CD4-positive, alpha-beta memory T cell (primary cell): ENCODE results near the gene DUSP15. TPM values are rescaled to one million over a fixed set of nuclear protein-coding genes. Genes with fewer than 3 reads are reported as not detected.
A peak's percentile ranks its signal among the peaks of the same experiment; 100 is the strongest.

ENCODE experiments used
- CTCF ChIA-PET: fragments of 350-600 bp; sonication (Branson Sonifier 250); formaldehyde crosslinking; loops from one replicate; lab custom pipeline; 2021; ENCODE audit warnings: inconsistent platforms; ENCODE audit not compliant: partially characterized antibody; lab: Charles Lee
- POLR2A ChIA-PET: fragments of 350-600 bp; sonication (Branson Sonifier 250); formaldehyde crosslinking; loops from one replicate; lab custom pipeline; 2021; ENCODE audit not compliant: partially characterized antibody; lab: Charles Lee
- DNase-seq, 5 donors: peaks; one replicate each; pipeline versions ENCODE4 v3.0.0 to v3.0.0-alpha.2; 2020 to 2022; ENCODE audit warnings: mixed read lengths in 1 of 5
- H3K27ac ChIP-seq: one replicate; pipeline ENCODE4 v1.7.0; 2013; ENCODE audit warnings: low read depth, low read length
- H3K27me3 ChIP-seq: 2 replicates; pipeline ENCODE4 v1.7.0; 2013; ENCODE audit warnings: mild to moderate bottlenecking, low read length, moderate library complexity; ENCODE audit not compliant: insufficient read depth
- H3K36me3 ChIP-seq: 2 replicates; pipeline ENCODE4 v1.7.0; 2013; ENCODE audit warnings: mild to moderate bottlenecking, low read length, moderate library complexity; ENCODE audit not compliant: insufficient read depth
- H3K4me1 ChIP-seq: 2 replicates; pipeline ENCODE4 v1.7.0; 2013; ENCODE audit warnings: mild to moderate bottlenecking, low read length, moderate library complexity; ENCODE audit not compliant: insufficient read depth
- H3K4me3 ChIP-seq, 2 donors: one replicate each; pipeline ENCODE4 v1.7.0; 2013; ENCODE audit warnings: low read length in 2 of 2, mild to moderate bottlenecking in 1 of 2
- H3K9me3 ChIP-seq, 2 donors: one replicate each; pipeline ENCODE4 v1.7.0; 2013; ENCODE audit warnings: low read length in 2 of 2, control low read depth in 1 of 2; ENCODE audit not compliant: control insufficient read depth in 1 of 2
- H3K27ac Mint-ChIP-seq, 7 donors: one replicate each; pipeline ENCODE4 v1.8.0; 2020 to 2021; ENCODE audit warnings: mixed read lengths in 7 of 7, mild to moderate bottlenecking in 6 of 7, inconsistent platforms in 3 of 7, moderate library complexity in 3 of 7
- H3K27me3 Mint-ChIP-seq, 2 donors: one replicate each; pipeline ENCODE4 v1.8.0; 2020 to 2021; ENCODE audit warnings: mixed read lengths in 2 of 2
- H3K36me3 Mint-ChIP-seq, 2 donors: one replicate each; pipeline ENCODE4 v1.8.0; 2020 to 2021; ENCODE audit warnings: mixed read lengths in 2 of 2, inconsistent platforms in 1 of 2, mild to moderate bottlenecking in 1 of 2
- H3K4me1 Mint-ChIP-seq, 4 donors: one replicate each; pipeline ENCODE4 v1.8.0; 2020 to 2021; ENCODE audit warnings: mixed read lengths in 4 of 4, mild to moderate bottlenecking in 1 of 4
- H3K4me3 Mint-ChIP-seq, 8 donors: one replicate each; pipeline ENCODE4 v1.8.0; 2020 to 2021; ENCODE audit warnings: mixed read lengths in 8 of 8, mild to moderate bottlenecking in 7 of 8, moderate library complexity in 6 of 8, inconsistent platforms in 3 of 8
- H3K9me3 Mint-ChIP-seq, 8 donors: one replicate each; pipeline ENCODE4 v1.8.0; 2020 to 2021; ENCODE audit warnings: mixed read lengths in 8 of 8, mild to moderate bottlenecking in 5 of 8, inconsistent platforms in 3 of 8, moderate library complexity in 1 of 8
- intact Hi-C: fragments of 100-400 bp; cut with micrococcal nuclease; formaldehyde crosslinking; loops from one replicate; pipeline ENCODE4 v1.15.1; 2023
- polyA plus RNA-seq, 2 donors: library from polyadenylated mRNA; unstranded; fragments of 300-500 nt; fragmentation: Illumina TruSeq; gene quantifications; one replicate each; pipeline ENCODE4 v1.2.3, GENCODE V29; 2021
- total RNA-seq, 2 experiments: library from RNA; stranded (reverse); gene quantifications; one replicate each; pipeline ENCODE4 v1.2.3, GENCODE V29; 2021

Gene DUSP15
- total and polyA plus RNA-seq, 4 experiments from 2014 or later = not detected

DNA sequence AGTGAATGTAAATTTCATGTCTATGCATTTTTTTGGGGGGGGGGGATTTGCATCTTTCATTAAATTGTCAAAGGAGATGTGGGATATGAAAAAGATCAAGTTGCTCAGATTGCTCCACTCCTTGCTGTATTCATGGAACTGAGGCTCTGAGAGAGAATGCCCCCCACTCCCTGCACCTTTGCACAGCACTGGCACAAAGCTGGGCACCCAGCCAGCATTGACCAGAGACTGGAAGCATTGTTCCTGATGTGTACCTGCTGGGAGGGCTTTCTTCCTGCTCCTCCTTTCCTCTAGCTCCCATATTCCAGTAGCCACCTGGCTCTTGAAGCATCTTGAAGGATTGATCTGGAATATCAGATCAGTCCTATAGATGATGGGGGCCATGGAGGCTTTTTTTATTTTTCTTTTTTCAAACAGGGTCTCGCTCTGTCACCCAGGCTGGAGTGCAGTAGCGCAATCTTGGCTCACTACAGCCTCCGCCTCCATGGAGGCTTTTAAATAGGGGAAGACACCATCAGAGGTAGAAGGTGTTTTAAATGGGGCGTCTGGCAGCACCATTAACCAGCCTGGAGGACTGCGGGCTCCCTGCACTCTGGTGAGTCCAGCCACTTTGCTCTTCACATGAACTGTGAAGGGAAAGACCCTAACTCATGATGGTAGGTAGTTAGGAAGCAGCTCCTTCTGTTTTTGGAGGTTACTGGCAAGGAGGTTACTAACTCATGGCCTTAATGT lies 10.9 kb downstream of the DUSP15 start:
- DNase-seq = no peak
- POLR2A ChIA-PET = no interaction called here
- intact Hi-C loops = no loop called here

DNA sequence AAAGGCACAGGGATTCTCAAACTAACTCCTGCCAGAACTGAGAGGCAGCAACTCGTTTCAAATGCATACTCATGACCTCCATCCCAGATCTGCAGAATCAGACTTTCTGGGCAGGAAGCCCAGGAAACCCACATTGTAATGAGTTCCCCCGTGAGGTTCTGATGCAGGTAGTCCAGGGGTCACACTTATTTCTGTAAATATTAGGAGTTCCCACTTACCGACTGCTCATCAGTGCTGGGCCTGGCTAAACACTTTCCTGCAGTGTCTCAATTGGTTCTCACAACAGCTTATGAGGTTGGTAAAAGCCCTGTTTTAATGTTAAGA lies 11.6 kb downstream of the DUSP15 start:
- intact Hi-C loops = no loop called here
- Mint-ChIP-seq H3K27me3 (peaks cover 11 to 26% of the 10 kb centered on the region in 2 donors), H3K36me3 (no peaks in the 10 kb centered on the region), H3K4me3 (no peak overlapping the region), H3K27ac (no peak overlapping the region), H3K9me3 (no peaks in the 10 kb centered on the region), H3K4me1 (peaks cover 0 to 14% (median 3%) of the 10 kb centered on the region in 4 donors)
- ChIA-PET POLR2A (no interaction called here), CTCF (interaction anchor here (0.7 to 2.0 kb wide), 2 partner anchors 8 to 94 kb away, joined by 3 to 7 read pairs; partner anchors contain the start of gene PDRG1)
- H3K9me3 ChIP-seq = no peaks in the 10 kb centered on the region
- H3K4me3 ChIP-seq = no peak overlapping the region
- H3K4me1 ChIP-seq = peaks cover 12% of the 10 kb centered on the region
- no peaks in the 10 kb centered on the region for H3K36me3 ChIP-seq
- peaks cover 29% of the 10 kb centered on the region for H3K27me3 ChIP-seq
- H3K27ac ChIP-seq = no peak overlapping the region
- DNase-seq = no peak

More for the DNA sequence above, 10.9 kb downstream of the DUSP15 start:
- Mint-ChIP-seq H3K27ac (no peak overlapping the region), H3K36me3 (no peaks in the 10 kb centered on the region), H3K27me3 (peaks cover 11 to 22% of the 10 kb centered on the region in 2 donors), H3K4me1 (peaks cover 0 to 14% (median 3%) of the 10 kb centered on the region in 4 donors), H3K9me3 (no peaks in the 10 kb centered on the region), H3K4me3 (peak overlapping the region in 3 of 8 donors; percentile 4 to 33 (median 32))
- H3K4me3 ChIP-seq = no peak overlapping the region
- H3K27ac ChIP-seq = no peak overlapping the region
- peaks cover 29% of the 10 kb centered on the region for H3K27me3 ChIP-seq
- CTCF ChIA-PET = interaction anchor here (0.7 to 3.1 kb wide), 6 partner anchors 8 to 232 kb away, joined by 3 to 11 read pairs (median 6); partner anchors contain the start of gene PDRG1
- H3K9me3 ChIP-seq = no peaks in the 10 kb centered on the region
- H3K4me1 ChIP-seq = peaks cover 12% of the 10 kb centered on the region
- no peaks in the 10 kb centered on the region for H3K36me3 ChIP-seq

DNA sequence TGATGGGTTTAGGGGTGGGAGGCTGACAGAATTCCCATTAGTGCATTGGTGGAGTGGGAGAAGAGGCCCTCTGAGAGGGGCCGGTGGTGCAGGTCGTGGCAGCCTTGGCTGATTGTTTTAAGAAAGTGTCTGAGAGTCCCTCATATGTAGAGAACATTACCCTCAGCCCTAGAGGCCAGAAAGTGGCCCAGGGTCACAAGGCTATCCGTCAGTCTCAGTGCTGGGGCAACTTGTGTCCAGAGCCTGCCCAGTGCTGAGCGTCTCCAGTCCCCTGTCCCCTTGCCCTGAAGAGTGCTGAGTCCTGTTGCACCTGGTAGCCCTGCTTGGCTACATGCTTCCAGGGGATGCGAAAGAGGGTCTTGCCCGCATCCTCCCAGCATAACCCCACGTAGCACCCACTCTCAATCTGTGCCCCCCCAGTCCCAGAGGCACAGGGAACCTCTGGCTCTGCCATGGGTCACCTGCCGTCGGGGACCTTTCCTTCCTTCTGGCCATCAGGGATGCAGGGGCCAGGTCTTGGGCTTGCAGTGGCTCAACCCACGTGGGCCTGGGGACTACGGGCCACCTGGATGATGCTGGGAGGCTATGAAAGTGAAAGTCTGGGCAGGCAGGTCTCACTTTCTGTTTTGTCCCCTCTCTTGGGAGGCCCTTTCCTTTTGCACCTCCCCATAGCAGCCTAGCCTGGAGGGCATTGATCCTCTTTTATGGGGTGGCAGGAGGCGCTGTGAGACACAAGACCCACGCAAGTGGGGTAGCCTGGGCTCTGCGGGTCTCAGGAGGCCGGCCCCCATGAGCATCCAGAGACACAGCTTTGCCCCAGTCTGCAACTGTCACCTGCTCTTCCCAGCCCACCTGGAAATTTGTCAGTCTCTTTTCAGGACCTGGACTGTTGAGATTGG lies 12.2 kb downstream of the DUSP15 start:
- H3K27ac ChIP-seq = no peak overlapping the region
- H3K27me3 ChIP-seq = peaks cover 29% of the 10 kb centered on the region
- DNase-seq = no peak
- Mint-ChIP-seq H3K4me3 (no peak overlapping the region), H3K27me3 (peaks cover 11 to 27% of the 10 kb centered on the region in 2 donors), H3K4me1 (peaks cover 0 to 14% (median 3%) of the 10 kb centered on the region in 4 donors), H3K36me3 (no peaks in the 10 kb centered on the region), H3K9me3 (no peaks in the 10 kb centered on the region), H3K27ac (no peak overlapping the region)
- ChIA-PET CTCF (no interaction called here), POLR2A (no interaction called here)
- intact Hi-C loops = no loop called here
- H3K9me3 ChIP-seq = no peaks in the 10 kb centered on the region
- H3K4me1 ChIP-seq = peaks cover 12% of the 10 kb centered on the region
- H3K36me3 ChIP-seq = no peaks in the 10 kb centered on the region
- H3K4me3 ChIP-seq = no peak overlapping the region

DNA sequence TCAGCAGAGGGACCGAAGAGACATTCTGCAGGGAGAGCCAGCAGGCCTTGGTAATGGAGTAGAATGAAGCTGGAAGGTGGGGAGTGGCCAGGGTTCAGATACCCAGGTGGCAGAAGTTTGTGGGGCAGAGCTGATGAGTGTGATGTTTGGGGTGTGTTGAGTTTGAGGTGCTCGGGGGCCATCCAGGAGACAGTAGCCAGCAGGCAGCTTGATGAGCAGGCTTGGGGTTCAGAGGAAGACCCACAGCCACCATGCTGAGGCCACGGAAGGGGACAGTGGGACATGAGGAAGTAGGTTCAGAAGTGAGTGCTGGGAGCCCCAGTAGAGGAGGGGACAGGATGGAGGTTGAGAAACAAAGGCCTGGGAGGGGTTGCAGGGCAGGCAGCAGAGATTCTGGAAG lies 13.8 kb downstream of the DUSP15 start:
- H3K27ac Mint-ChIP-seq = no peak overlapping the region
- intact Hi-C loops = no loop called here
- Histone ChIP-seq H3K9me3 (no peaks in the 10 kb centered on the region), H3K27me3 (peaks cover 29% of the 10 kb centered on the region), H3K4me1 (peaks cover 12% of the 10 kb centered on the region), H3K27ac (no peak overlapping the region), H3K36me3 (no peaks in the 10 kb centered on the region), H3K4me3 (no peak overlapping the region)
- H3K27me3 Mint-ChIP-seq = peaks cover 11 to 24% of the 10 kb centered on the region in 2 donors
- H3K36me3 Mint-ChIP-seq = no peaks in the 10 kb centered on the region
- CTCF ChIA-PET = interaction anchor here (2.2 to 8.0 kb wide), 5 partner anchors 10 to 174 kb away, joined by 6 to 101 read pairs (median 33); partner anchors contain the start of gene PDRG1
- H3K4me1 Mint-ChIP-seq = peaks cover 0 to 11% (median 0%) of the 10 kb centered on the region in 4 donors
- POLR2A ChIA-PET = no interaction called here
- no peak for DNase-seq
- no peak overlapping the region for H3K4me3 Mint-ChIP-seq
- H3K9me3 Mint-ChIP-seq = no peaks in the 10 kb centered on the region

DNA sequence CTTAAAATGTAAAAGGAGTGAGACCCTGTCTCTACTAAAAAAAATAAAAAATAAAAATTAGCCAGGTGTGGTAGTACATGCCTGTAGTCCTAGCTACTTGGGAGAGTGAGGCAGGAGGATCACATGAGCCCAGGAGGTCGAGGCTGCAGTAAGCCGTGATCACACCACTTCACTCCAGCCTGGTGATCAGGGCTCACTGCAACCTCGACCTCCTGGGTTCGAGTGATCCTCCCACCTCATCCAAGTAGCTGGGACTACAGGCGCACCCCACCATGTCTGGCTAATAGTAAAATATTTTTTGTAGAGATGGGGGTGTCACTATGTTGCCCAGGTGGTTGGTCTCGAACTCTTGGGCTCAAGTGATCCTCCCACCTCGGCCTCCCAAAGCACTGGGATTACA lies 16.8 kb downstream of the DUSP15 start:
- Histone ChIP-seq H3K36me3 (no peaks in the 10 kb centered on the region), H3K4me1 (no peaks in the 10 kb centered on the region), H3K27me3 (peaks cover 6% of the 10 kb centered on the region), H3K4me3 (no peak overlapping the region), H3K27ac (no peak overlapping the region), H3K9me3 (no peaks in the 10 kb centered on the region)
- DNase-seq = no peak
- ChIA-PET POLR2A (interaction anchor here (1.6 kb wide), 1 partner anchor 99 kb away, joined by 7 read pairs; the partner anchor contains the start of gene PDRG1), CTCF (interaction anchor here (0.6 to 8.0 kb wide), 18 partner anchors 10 to 961 kb away, joined by 3 to 101 read pairs (median 5); partner anchors contain the start of gene PDRG1)
- Mint-ChIP-seq H3K36me3 (no peaks in the 10 kb centered on the region), H3K27me3 (peaks cover 14 to 26% of the 10 kb centered on the region in 2 donors), H3K27ac (no peak overlapping the region), H3K4me3 (no peak overlapping the region), H3K9me3 (no peaks in the 10 kb centered on the region), H3K4me1 (no peaks in the 10 kb centered on the region)
- intact Hi-C loops = loop anchor here (2.0 to 5.0 kb wide), 3 partner anchors 25 to 669 kb away; no protein-coding TSS in a partner anchor

DNA sequence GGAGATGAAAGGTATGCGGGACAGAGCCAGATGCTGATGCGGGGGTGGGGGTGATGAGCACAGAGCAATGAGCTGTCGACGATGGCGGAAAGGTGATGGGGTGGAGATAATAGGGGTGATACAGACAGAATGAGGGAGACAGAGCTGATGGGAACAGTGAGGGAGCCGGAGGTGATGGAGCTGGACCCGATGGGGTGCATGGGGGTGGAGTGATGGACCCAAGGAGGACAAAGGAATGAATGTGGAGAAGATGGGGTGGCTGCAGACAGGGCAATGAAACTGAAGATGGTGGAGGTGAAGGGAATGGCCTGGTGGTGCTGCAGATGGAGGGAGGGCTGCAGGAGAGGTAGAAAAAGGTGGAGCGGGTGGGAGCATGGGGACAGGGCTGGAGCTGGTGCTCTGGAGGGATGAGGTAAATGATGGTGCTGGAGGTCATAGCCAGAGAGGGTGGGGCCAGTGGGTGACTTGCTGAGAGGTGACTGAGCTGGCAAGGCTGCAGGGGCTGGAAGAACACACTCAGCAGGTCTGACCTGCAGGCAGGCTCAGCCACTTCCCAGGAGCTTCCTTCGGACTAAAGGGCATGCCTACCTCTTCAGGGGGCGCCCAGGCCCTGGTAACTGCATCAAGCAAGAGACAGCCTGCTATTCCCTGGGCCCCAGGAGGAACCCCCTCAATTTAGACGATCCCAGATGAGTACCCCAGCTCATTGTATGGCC lies 18.9 kb downstream of the DUSP15 start:
- no peak overlapping the region for H3K27ac ChIP-seq
- H3K4me3 ChIP-seq = no peak overlapping the region
- intact Hi-C loops = loop anchor here (5.0 kb wide), 1 partner anchor 671 kb away; no protein-coding TSS in a partner anchor
- no peaks in the 10 kb centered on the region for H3K36me3 ChIP-seq
- no peaks in the 10 kb centered on the region for H3K4me1 ChIP-seq
- DNase-seq = no peak
- H3K36me3 Mint-ChIP-seq = no peaks in the 10 kb centered on the region
- H3K9me3 Mint-ChIP-seq = no peaks in the 10 kb centered on the region
- H3K27me3 ChIP-seq = no peaks in the 10 kb centered on the region
- H3K27me3 Mint-ChIP-seq = peaks cover 11 to 21% of the 10 kb centered on the region in 2 donors
- no peaks in the 10 kb centered on the region for H3K4me1 Mint-ChIP-seq
- no peak overlapping the region for H3K4me3 Mint-ChIP-seq
- CTCF ChIA-PET = interaction anchor here (0.7 to 8.0 kb wide), 15 partner anchors 8 to 803 kb away, joined by 3 to 101 read pairs (median 6); partner anchors contain the start of genes MYLK2 and PDRG1
- H3K9me3 ChIP-seq = no peaks in the 10 kb centered on the region
- H3K27ac Mint-ChIP-seq = no peak overlapping the region
- POLR2A ChIA-PET = no interaction called here
